HG02970 (cell line): ENCODE results near the gene USP24.
"Not testable (repeated sequence)": the region's sequence is repeated elsewhere in the genome, so short reads cannot be mapped to it uniquely, and the experiment has no call there.

Source experiments
- ATAC-seq: cut with Tn5 transposase; IDR thresholded peaks from one replicate; pipeline ENCODE4 v1.9.1; 2021; ENCODE audit warnings: mild to moderate bottlenecking, moderate library complexity, moderate number of reproducible peaks; ENCODE audit not compliant: unreplicated experiment, low FRiP score

Gene USP24

GRCh38 chr1:55230659-55231058, 15.5 kb upstream of the USP24 start:
- ATAC-seq: no peak

- ATAC-seq: not testable (repeated sequence)
Observed at GRCh38 chr1:55229726-55230125, 14.6 kb upstream of the USP24 start.

DNA sequence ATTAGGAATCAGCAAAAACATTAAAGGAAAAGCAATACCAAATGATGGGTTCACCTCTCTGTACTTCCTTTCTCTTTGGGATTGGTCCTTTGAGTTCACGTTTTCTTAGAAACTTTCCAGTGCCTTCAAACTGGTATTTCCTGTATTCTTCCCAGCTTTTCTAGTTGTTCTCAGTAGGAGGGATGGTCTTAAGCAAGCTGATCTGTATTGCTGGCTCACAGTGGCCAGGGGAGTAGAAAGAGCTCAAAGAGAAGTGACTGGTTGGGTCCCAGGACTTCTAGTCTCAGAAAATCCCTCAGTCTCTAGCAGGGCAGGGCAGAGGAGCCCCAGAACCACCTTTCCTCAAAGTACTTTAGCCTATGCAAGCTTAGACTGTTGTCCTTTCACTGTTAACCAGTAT, 10.1 kb upstream of the USP24 start:
- ATAC-seq: no peak

- no peak for ATAC-seq
Observed at GRCh38 chr1:55224729-55225128, 9.6 kb upstream of the USP24 start.

- ATAC-seq: no peak
Observed at GRCh38 chr1:55222152-55222551, 7.0 kb upstream of the USP24 start.

DNA sequence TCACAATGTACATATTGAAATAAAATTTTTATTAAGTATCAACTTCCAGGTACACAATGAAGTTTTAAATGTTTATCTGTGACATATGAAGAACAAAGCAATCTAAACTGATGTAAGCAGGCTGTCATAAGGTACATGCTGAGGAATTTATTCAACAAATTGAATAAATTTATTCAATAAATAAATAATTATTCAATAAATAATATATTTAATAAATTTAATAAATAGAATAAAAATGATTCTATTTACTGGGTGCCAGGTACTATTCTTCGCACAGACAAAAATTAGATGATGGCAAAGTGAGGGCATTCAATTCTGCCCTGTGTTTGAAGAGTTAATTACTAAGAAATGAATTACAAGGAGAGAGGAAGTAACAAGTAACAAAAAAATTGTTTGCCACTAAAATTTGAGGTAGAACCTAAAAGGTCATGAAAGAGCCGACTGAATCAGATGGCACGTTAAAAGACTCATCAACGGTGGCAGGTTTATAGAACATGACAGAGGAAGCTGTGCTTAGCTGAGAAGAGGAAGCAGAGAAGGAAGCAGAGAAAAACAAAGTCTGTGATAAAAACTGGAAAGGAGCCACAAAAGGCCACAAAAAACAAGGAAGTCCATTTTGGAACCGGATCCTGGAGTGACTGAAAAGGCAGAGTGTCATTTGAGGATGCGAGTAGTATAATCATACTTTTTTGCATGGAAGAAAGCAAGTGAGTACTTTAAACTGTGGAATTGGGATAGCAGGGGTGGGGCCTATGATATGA, 2.2 kb upstream of the USP24 start:
- no peak for ATAC-seq

- ATAC-seq: no peak
Observed at GRCh38 chr1:55216096-55216495, 932 bp upstream of the USP24 start.

DNA sequence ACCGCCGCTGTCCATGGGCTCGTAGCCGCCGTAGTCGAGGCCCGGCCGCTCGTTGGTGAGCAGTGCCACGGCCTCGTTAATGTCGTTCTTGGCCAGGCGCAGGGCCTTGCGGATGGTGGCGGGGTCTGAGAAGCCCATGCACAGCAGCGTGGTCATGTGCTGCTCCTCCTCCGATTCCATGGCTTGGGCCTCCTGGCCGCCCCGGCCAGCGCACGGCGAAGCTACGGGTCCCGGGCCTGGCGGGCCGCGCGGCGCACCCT, 300 bp downstream of the USP24 start:
- peak; percentile 26 for ATAC-seq

DNA sequence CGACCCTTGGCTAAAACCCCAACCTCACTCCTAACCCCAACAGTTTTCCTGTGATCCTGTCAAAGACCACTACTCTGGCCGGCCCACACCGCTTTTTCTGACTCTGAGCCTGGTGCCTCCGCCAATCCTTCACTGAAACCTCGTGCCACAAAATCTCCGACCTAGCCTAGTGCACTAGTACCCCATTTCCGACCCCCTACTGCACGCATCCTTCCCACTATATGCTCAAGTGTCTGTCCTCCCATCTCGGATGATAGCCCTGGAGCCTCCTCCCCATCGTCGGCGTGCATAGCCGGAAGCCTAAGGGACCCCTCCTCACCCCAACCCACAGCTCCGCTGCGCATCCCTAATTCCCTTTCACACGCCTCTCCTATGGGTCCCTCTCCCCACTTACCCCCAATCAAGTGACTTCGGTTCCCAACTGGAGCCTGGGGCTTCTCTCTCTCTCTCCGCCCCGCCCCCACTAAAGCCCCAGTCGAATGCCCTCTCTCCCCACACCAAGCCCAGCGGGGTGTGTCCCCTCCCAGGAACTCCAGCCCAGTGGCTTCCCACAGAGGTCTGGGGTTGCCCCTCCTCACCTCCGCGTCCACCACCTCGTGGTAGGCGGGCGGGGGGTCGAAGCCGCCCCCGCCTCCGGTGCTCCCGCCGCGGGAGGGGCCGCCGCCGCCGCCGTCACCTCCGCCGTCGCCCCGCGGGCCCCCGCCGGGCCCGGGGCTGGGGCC, 791 bp downstream of the USP24 start:
- peak; percentile 15 for ATAC-seq

DNA sequence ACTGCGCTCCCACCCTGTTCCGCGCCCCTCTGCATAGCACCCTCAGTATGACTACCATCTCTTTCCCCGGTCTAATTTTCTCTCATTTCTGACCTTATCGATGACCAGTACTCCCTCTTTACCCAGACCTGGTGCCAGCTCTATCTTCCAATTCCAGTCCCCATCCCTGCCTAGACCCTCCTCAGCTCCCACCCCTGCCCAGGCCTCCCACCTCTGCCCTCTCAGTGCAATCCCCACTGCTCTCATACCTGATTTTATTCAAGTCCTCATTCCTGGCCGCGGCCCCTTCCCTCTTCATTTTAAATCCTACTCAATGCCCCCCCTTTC, 1.3 kb downstream of the USP24 start:
- ATAC-seq: no peak

- no peak for ATAC-seq
Observed at GRCh38 chr1:55213151-55213884, 1.8 kb downstream of the USP24 start.

GRCh38 chr1:55212349-55213150, 2.6 kb downstream of the USP24 start:
- no peak for ATAC-seq

DNA sequence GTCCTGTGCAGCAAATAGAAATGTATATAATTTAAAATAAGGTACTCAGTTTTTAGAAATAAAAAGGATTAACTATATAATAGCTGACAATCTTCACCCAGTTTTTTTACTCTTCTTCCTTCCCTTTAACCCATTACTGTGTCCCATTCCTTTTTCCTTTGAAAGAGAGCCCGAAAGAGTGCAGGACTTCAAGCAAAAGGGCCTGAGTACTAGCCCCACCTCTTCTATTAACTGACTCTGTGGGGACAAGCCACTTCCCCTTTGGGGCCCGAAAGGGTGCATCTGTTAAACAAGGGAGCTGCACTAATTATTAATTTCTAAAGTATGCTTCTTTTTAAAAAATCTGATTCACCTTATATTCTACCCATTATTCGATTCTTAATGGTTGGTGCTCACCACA, 3.3 kb downstream of the USP24 start:
- no peak for ATAC-seq

DNA sequence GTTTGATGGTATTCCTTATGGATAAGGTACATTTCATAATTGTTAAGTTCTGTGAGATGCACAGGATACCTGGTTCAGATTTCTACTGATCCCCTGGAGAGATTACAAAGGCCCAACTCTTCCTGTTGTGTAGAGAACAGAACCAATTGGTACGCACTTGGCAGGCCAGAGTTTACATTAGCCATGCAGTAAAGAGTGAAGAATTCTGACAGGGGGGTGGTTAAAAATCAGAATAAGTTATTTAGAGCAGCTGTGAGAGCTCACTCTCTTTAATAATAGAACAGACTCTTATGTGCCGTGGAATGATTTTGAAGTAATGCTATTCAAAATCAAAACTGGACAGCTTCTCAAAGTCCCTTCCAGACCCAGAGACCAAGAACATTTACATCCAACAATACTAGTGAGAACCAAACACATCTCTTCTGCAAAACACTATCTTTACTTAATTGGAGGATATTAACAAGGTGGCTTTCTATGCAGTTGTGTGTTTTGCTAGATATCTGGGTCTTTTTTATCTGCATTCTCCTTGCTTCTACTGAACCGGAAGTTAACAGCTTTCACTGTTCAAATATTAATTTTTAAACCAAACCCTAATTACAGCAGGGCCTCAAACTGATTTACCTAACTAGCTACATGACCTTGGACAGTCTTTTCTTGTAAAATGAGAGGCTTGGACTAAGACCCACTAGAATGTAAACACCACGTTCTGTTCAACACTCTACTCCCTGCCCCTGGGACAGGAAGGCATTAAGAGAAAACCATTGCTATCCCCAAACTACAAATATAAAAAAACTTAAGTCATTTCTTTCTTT, 4.0 kb downstream of the USP24 start:
- no peak for ATAC-seq

GRCh38 chr1:55209247-55209646, 5.9 kb downstream of the USP24 start:
- no peak for ATAC-seq

GRCh38 chr1:55206210-55206609, 9.0 kb downstream of the USP24 start:
- ATAC-seq: no peak

DNA sequence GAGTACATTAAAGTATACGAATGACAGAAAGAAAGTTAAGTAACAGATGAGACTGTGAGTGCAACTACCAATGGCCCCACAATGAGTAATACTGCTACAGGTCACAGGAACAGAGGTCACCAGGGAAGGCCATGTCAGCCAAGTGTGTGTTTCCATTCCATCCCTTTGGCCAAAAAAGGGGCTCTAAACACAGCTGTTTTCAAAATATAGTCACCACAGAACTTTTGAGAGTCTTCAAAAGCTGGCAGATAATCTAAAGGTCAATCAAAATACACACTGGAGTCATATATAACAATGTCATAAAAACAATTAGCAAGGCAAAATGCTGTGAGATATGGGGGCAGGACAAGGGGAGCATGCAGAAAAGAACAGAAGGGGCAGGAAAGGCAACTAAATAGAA, 10.2 kb downstream of the USP24 start:
- ATAC-seq: no peak

DNA sequence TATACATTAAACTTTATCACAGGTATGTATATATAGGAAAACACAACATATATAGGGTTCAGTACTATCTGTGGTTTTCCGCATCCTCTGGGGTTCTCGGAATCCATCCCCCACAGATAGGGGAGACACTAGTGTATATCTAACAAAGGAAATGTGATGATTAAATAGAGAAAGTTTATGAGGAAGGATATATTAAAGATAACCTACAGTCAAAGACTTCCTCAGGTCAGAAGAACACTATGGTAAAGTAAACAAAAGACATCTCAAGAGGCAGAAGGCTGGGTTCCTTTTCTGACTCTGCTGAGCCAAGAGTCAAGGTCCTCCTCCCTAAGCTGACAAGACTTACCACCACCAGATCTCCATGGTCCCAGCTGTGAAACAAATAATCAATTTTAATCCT, 12.1 kb downstream of the USP24 start:
- no peak for ATAC-seq

GRCh38 chr1:55200667-55201066, 14.5 kb downstream of the USP24 start:
- ATAC-seq: no peak

DNA sequence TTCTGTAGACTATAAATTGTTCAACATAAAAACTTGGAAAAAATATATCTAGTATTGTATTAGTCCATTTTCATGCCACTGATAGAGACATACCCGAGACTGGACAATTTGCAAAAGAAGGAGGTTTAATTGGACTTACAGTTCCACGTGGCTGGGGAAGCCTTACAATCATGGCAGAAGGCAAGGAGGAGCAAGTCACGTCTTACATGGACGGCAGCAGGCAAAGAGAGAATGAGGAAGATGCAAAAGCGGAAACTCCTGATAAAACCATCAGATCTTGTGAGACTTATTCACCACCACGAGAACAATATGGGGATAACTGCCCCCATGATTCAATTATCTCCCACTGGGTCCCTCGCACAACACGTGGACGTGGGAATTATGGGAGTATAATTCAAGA, 15.4 kb downstream of the USP24 start:
- ATAC-seq: not testable (repeated sequence)
